HepG2 (cell line): Measurements from ENCODE around the gene ANKS1B. TPM values are rescaled to one million over a fixed set of nuclear protein-coding genes. Genes with fewer than 3 reads are reported as not detected.

Experiments used
- ATAC-seq: fragments of 200-7000 bp; cut with Tn5 transposase; 3 replicates; pipeline ENCODE4 v1.9.1; 2020; ENCODE audit warnings: mild to moderate bottlenecking, moderate library complexity
- BruUV-seq: library from RNA; stranded (reverse); fragments of 400-500 nt; replicated peaks from 2 replicates; lab custom pipeline; 2021; lab: Mats Ljungman, UMichigan
- CTCF ChIA-PET: fragments of 300-600 bp; formaldehyde crosslinking; extraction: SDS; loops from one replicate; lab custom pipeline; 2021; ENCODE audit warnings: low total read pairs, inconsistent platforms, low intra/inter-chr PET ratio; lab: Yijun Ruan, JAX
- POLR2A ChIA-PET: fragments of 350-600 bp; sonication (Branson Sonifier 250); formaldehyde crosslinking; loops from one replicate; lab custom pipeline; 2020; ENCODE audit warnings: antibody characterized with exemption, inconsistent platforms; lab: Yijun Ruan, JAX
- DNase-seq: peaks from one replicate; pipeline ENCODE4 v3.0.0-alpha.2; 2015; ENCODE audit warnings: low spot score
- FAIRE-seq: peaks from 3 replicates; lab custom pipeline; 2011; peaks lifted over from hg19 to GRCh38; lab: Jason Lieb, UNC
- H2AFZ ChIP-seq: one replicate; pipeline ENCODE4 v1.6.1; 2011; ENCODE audit warnings: low read length, inconsistent platforms
- H3K27ac ChIP-seq: fragments of 300-600 bp; 3 replicates; pipeline ENCODE4 v1.8.0; 2011; ENCODE audit warnings: mixed run types, mild to moderate bottlenecking, mixed read lengths, low read length, inconsistent platforms; ENCODE audit not compliant: insufficient read depth; ENCODE audit errors: extremely low read length
- H3K27me3 ChIP-seq, 2 experiments: fragments of 200-600 bp in 1 of 2; 2 replicates in 1 of 2; 3 replicates in 1 of 2; pipeline versions ENCODE4 v1.6.0 to v1.8.0; 2011; ENCODE audit warnings: low read length in 2 of 2, mild to moderate bottlenecking in 2 of 2, moderate library complexity in 2 of 2, inconsistent platforms in 1 of 2; ENCODE audit not compliant: insufficient read depth in 2 of 2, control insufficient read depth in 1 of 2
- H3K36me3 ChIP-seq, 2 experiments: fragments of 200-600 bp in 1 of 2; replicated peaks in 1 of 2; 2 replicates in 1 of 2; 3 replicates in 1 of 2; pipeline versions ENCODE4 v1.5.1 to v1.8.0; 2011; ENCODE audit warnings: low read length in 2 of 2, inconsistent platforms in 1 of 2; ENCODE audit not compliant: insufficient read depth in 2 of 2, control insufficient read depth in 1 of 2
- H3K4me1 ChIP-seq: 2 replicates; pipeline ENCODE4 v1.5.1; 2012; ENCODE audit warnings: low read length, inconsistent platforms; ENCODE audit not compliant: insufficient read depth
- H3K4me2 ChIP-seq: 2 replicates; pipeline ENCODE4 v1.6.0; 2011; ENCODE audit warnings: low read depth, low read length, inconsistent platforms
- H3K4me3 ChIP-seq, 3 experiments: fragments of 200-600 bp in 1 of 3; sonication (generic), shearing (Covaris generic) in 1 of 3; replicated peaks in 1 of 3; 2 replicates each; pipeline ENCODE4 v1.5.1; 2011 to 2016; ENCODE audit warnings: low read length in 3 of 3, inconsistent platforms in 2 of 3, low read depth in 2 of 3, mild to moderate bottlenecking in 2 of 3, control low read depth in 1 of 3, mixed read lengths in 1 of 3; ENCODE audit not compliant: insufficient read depth in 1 of 3
- H3K79me2 ChIP-seq: one replicate; pipeline ENCODE4 v1.6.1; 2011; ENCODE audit warnings: low read length, inconsistent platforms; ENCODE audit not compliant: insufficient read depth
- H3K9ac ChIP-seq: 2 replicates; pipeline ENCODE4 v1.6.0; 2011; ENCODE audit warnings: mild to moderate bottlenecking, low read depth, low read length, inconsistent platforms; ENCODE audit not compliant: insufficient read depth
- H3K9me3 ChIP-seq: 2 replicates; pipeline ENCODE4 v1.5.1; 2012; ENCODE audit warnings: mild to moderate bottlenecking, low read length
- H4K20me1 ChIP-seq: 2 replicates; pipeline ENCODE4 v1.6.0; 2011; ENCODE audit warnings: inconsistent platforms, mild to moderate bottlenecking, low read length, moderate library complexity; ENCODE audit not compliant: insufficient read depth
- ADNP ChIP-seq: sonication (generic); formaldehyde crosslinking; IDR thresholded peaks from 2 replicates; pipeline ENCODE4 v1.4.0; 2020; ENCODE audit warnings: missing genetic modification reagents
- CREM ChIP-seq, 2 experiments: sonication (generic) in 1 of 2; formaldehyde crosslinking in 1 of 2; IDR thresholded peaks; 2 replicates each; pipeline versions ENCODE4 v1.4.0 to v1.6.1; 2016 to 2020; ENCODE audit warnings: antibody characterized with exemption in 1 of 2, mild to moderate bottlenecking in 1 of 2, missing genetic modification reagents in 1 of 2
- ZBTB34 ChIP-seq: sonication (generic); formaldehyde crosslinking; IDR thresholded peaks from 2 replicates; pipeline ENCODE4 v1.8.0; 2022; ENCODE audit warnings: mild to moderate bottlenecking, missing genetic modification reagents
- ZNF18 ChIP-seq: sonication (generic); formaldehyde crosslinking; IDR thresholded peaks from 2 replicates; pipeline ENCODE4 v1.8.0; 2022; ENCODE audit warnings: mild to moderate bottlenecking, missing genetic modification reagents; ENCODE audit not compliant: insufficient replicate concordance
- ZNF354B ChIP-seq: sonication (generic); formaldehyde crosslinking; IDR thresholded peaks from 2 replicates; pipeline ENCODE4 v1.8.0; 2022; ENCODE audit warnings: mild to moderate bottlenecking, missing genetic modification reagents
- ZNF431 ChIP-seq: sonication (generic); formaldehyde crosslinking; IDR thresholded peaks from 2 replicates; pipeline ENCODE4 v1.9.0; 2022; ENCODE audit warnings: missing genetic modification reagents, low read depth, mild to moderate bottlenecking, borderline replicate concordance
- WGBS: methylation state at CpG from one replicate; pipeline ENCODE4 v1.1.6; 2017; ENCODE audit warnings: low lambda C conversion rate; 5-methylcytosine and 5-hydroxymethylcytosine counted together
- in situ Hi-C: cut with HindIII; loops from 2 replicates; pipeline ENCODE4 v1.10.0; 2017; ENCODE audit warnings: low pct_unique_long_range_greater_than_20kb; ENCODE audit not compliant: extremely low pct_ligation_motif_present
- intact Hi-C: fragments of 100-400 bp; cut with micrococcal nuclease; formaldehyde crosslinking; loops from one replicate; pipeline ENCODE4 v1.10.0; 2022; ENCODE audit not compliant: unreplicated experiment
- polyA plus RNA-seq, 8 experiments: library from polyadenylated mRNA; depleted of rRNA in 3 of 8; stranded (reverse) in 7 of 8; unstranded in 1 of 8; fragments of >200 nt; fragmentation: Illumina TruSeq in 4 of 8; extraction: Trizol in 4 of 8; gene quantifications; 2 replicates each; pipeline versions ENCODE4 v1.2.1 to v1.2.3, GENCODE V29; 2011 to 2016; ENCODE audit warnings: low read depth in 4 of 8, missing spikeins in 1 of 8, mixed read lengths in 1 of 8; ENCODE audit not compliant: insufficient read depth in 1 of 8
- total RNA-seq, 5 experiments: library from RNA; depleted of rRNA; stranded (reverse); fragments of >200 nt; fragmentation: Illumina TruSeq; extraction: Trizol; gene quantifications; 2 replicates each; pipeline ENCODE4 v1.2.3, GENCODE V29; 2016; ENCODE audit warnings: low read depth in 1 of 5

Gene ANKS1B
- total and polyA plus RNA-seq, 2 of the 13 experiments (the other 11 are each of a cell fraction or from before 2014, with no cell fraction given) = 0.15 TPM; not detected in 1

GRCh38 chr12:98763656-98764055, 1221.1 kb downstream of the ANKS1B start:
- CTCF ChIA-PET = no interaction called here
- intact Hi-C loops = no loop called here
- H3K4me3 ChIP-seq = no peak overlapping the region

More at GRCh38 chr12:98763656-98764055, 1221.1 kb downstream of the ANKS1B start:
- Histone ChIP-seq H3K27ac (no peak overlapping the region), H3K36me3 (no peaks in the 10 kb centered on the region), H3K27me3 (peaks cover 1 to 37% of the 10 kb centered on the region in 2 experiments; a peak in 3 of 5 replicates), H4K20me1 (no peaks in the 10 kb centered on the region)
- WGBS = 8% methylated on average over 4 of the region's 4 CpGs
- DNase-seq = no peak
- BruUV-seq = no TSS peak
- no peak for TF ChIP-seq ADNP (CRISPR knock-in tag)
- TF ChIP-seq ZBTB34 (CRISPR knock-in tag) = no peak
- TF ChIP-seq ZNF354B (CRISPR knock-in tag) = no peak
- TF ChIP-seq ZNF431 = no peak
- TF ChIP-seq CREM (IDR thresholded peaks at IDR 0.05) = no peak
- no peak for TF ChIP-seq CREM (CRISPR knock-in tag; IDR thresholded peaks at IDR 0.05)
- TF ChIP-seq ZNF18 (CRISPR knock-in tag) = no peak
- TF ChIP-seq, all 625 proteins: peak for 0
- no peak overlapping the region for H3K9ac ChIP-seq
- POLR2A ChIA-PET = no interaction called here
- H3K4me2 ChIP-seq = no peak overlapping the region
- H3K4me1 ChIP-seq = no peaks in the 10 kb centered on the region
- no peaks in the 10 kb centered on the region for H3K9me3 ChIP-seq
- no peak overlapping the region for H2AFZ ChIP-seq
- H3K79me2 ChIP-seq = no peaks in the 10 kb centered on the region
- no peak for FAIRE-seq
- ATAC-seq = no peak
- in situ Hi-C loops = no loop called here
